HG03045 (cell line): ENCODE results near the gene KCNK3.
"Not testable (repeated sequence)": the region's sequence is repeated elsewhere in the genome, so short reads cannot be mapped to it uniquely, and the experiment has no call there.

Experiments used
- ATAC-seq: cut with Tn5 transposase; IDR thresholded peaks from one replicate; pipeline ENCODE4 v1.9.1; 2021; ENCODE audit warnings: mild to moderate bottlenecking, moderate library complexity; ENCODE audit not compliant: unreplicated experiment

KCNK3 gene

GRCh38 chr2:26665296-26665695 lies 27.2 kb upstream of the KCNK3 start:
- not testable (repeated sequence) for ATAC-seq

- no peak for ATAC-seq
Observed at GRCh38 chr2:26666671-26667070, 25.9 kb upstream of the KCNK3 start.

- ATAC-seq = no peak
Observed at GRCh38 chr2:26668041-26668440, 24.5 kb upstream of the KCNK3 start.

GRCh38 chr2:26668856-26669750 lies 23.4 kb upstream of the KCNK3 start:
- ATAC-seq = no peak

GRCh38 chr2:26670171-26670570 lies 22.4 kb upstream of the KCNK3 start:
- no peak for ATAC-seq

- no peak for ATAC-seq
Observed at GRCh38 chr2:26670931-26671460, 21.5 kb upstream of the KCNK3 start.

GRCh38 chr2:26671691-26672090 lies 20.8 kb upstream of the KCNK3 start:
- no peak for ATAC-seq

- ATAC-seq = no peak
Observed at GRCh38 chr2:26672112-26672817, 20.3 kb upstream of the KCNK3 start.

- ATAC-seq = no peak
Observed at GRCh38 chr2:26672818-26673393, 19.6 kb upstream of the KCNK3 start.

GRCh38 chr2:26674002-26674751 lies 18.3 kb upstream of the KCNK3 start:
- no peak for ATAC-seq

GRCh38 chr2:26674771-26675170 lies 17.8 kb upstream of the KCNK3 start:
- ATAC-seq = no peak

- ATAC-seq = no peak
Observed at GRCh38 chr2:26675651-26676255, 16.8 kb upstream of the KCNK3 start.

GRCh38 chr2:26678035-26678434 lies 14.5 kb upstream of the KCNK3 start:
- ATAC-seq = no peak

- ATAC-seq = no peak
Observed at GRCh38 chr2:26679867-26680266, 12.7 kb upstream of the KCNK3 start.

- ATAC-seq = no peak
Observed at GRCh38 chr2:26681656-26682055, 10.9 kb upstream of the KCNK3 start.

- no peak for ATAC-seq
Observed at GRCh38 chr2:26682155-26682554, 10.4 kb upstream of the KCNK3 start.

GRCh38 chr2:26683583-26683982 lies 8.9 kb upstream of the KCNK3 start:
- no peak for ATAC-seq

- no peak for ATAC-seq
Observed at GRCh38 chr2:26685341-26685740, 7.2 kb upstream of the KCNK3 start.

GRCh38 chr2:26685989-26686839 lies 6.3 kb upstream of the KCNK3 start:
- ATAC-seq = no peak

GRCh38 chr2:26687328-26687727 lies 5.2 kb upstream of the KCNK3 start:
- ATAC-seq = no peak
